Coronary artery (tissue), 2 donors: Measurements from ENCODE around the gene HECW1.

Experiments used
- DNase-seq: peaks from one replicate; pipeline ENCODE4 v3.0.0-alpha.2; 2017; ENCODE audit warnings: low spot score
- H3K27ac ChIP-seq, 2 donors: fragments of 200-600 bp; sonication (generic); one replicate each; pipeline ENCODE4 v1.5.1; 2016 to 2019
- H3K4me3 ChIP-seq: fragments of 200-600 bp; sonication (generic); 2 replicates; pipeline ENCODE4 v1.5.1; 2016; ENCODE audit warnings: mild to moderate bottlenecking, moderate library complexity
- CTCF ChIP-seq: fragments of 200-600 bp; sonication (generic); IDR thresholded peaks from one replicate; pipeline ENCODE4 v1.5.1; 2019; ENCODE audit warnings: antibody characterized with exemption

HECW1 gene

GRCh38 chr7:43501870-43502269 lies 389.4 kb downstream of the HECW1 start:
- TF ChIP-seq CTCF: no peak
- no peak overlapping the region for H3K27ac ChIP-seq
- no peak overlapping the region for H3K4me3 ChIP-seq
- DNase-seq: no peak

GRCh38 chr7:43502941-43503340 lies 390.5 kb downstream of the HECW1 start:
- Histone ChIP-seq H3K4me3 (no peak overlapping the region), H3K27ac (no peak overlapping the region)
- no peak for DNase-seq
- TF ChIP-seq CTCF: no peak

GRCh38 chr7:43505412-43505811 lies 393.0 kb downstream of the HECW1 start:
- TF ChIP-seq CTCF: no peak
- Histone ChIP-seq H3K27ac (no peak overlapping the region), H3K4me3 (no peak overlapping the region)
- DNase-seq: no peak

GRCh38 chr7:43506460-43506859 lies 394.0 kb downstream of the HECW1 start:
- no peak for TF ChIP-seq CTCF

GRCh38 chr7:43508461-43508860 lies 396.0 kb downstream of the HECW1 start:
- H3K27ac ChIP-seq: no peak overlapping the region
- TF ChIP-seq CTCF: no peak
- no peak for DNase-seq
- H3K4me3 ChIP-seq: no peak overlapping the region

More at GRCh38 chr7:43506460-43506859, 394.0 kb downstream of the HECW1 start:
- H3K4me3 ChIP-seq: no peak overlapping the region
- no peak for DNase-seq
- no peak overlapping the region for H3K27ac ChIP-seq

GRCh38 chr7:43509906-43510305 lies 397.5 kb downstream of the HECW1 start:
- no peak overlapping the region for H3K27ac ChIP-seq
- no peak overlapping the region for H3K4me3 ChIP-seq
- no peak for DNase-seq
- TF ChIP-seq CTCF: no peak

GRCh38 chr7:43511029-43511428 lies 398.6 kb downstream of the HECW1 start:
- no peak overlapping the region for H3K27ac ChIP-seq
- no peak overlapping the region for H3K4me3 ChIP-seq
- no peak for DNase-seq
- TF ChIP-seq CTCF: no peak
